Measurements from ENCODE around the gene SPRY2. TPM values are rescaled to one million over a fixed set of nuclear protein-coding genes. Genes with fewer than 3 reads are reported as not detected.

SPRY2 gene
- polyA plus RNA-seq, 2 of the 4 experiments (the other 2 are of a cell fraction), result 5.9 to 23.1 TPM

DNA sequence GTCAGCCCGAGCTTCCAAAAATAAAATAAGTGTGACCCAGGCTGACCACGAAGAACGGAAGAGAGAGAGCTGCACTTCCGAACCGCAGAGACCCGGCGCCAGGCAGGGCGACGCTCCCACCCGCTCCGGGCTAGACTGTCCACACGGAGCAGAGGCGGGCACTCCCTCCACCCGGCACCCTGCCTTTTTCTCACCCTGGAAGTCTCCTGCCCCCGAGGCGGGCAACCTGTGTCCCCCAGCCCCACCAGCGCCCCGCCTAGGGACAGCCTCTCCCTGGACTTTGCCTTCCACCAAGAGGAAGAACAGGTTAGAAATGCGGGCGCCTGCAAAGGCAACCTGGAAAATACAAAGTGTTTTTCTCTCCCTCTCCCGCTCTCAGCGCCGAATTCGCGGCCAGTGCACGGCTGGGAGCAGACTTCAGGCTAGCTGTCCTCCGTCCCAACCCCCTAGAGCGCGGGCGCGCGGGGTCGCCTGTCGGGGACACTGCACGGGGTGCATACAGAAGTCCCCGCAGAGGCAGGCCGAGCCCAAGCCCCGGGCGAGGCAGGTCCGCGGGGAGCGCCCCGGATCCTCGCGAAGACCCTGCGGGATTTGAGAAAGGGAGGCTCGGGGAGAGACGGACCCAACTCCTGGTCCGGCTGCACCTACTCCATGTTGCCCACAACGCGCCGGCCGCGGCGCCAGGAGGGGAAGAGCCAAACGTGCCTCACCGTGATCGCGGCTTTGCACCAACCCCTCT is 845 bp downstream of the SPRY2 start:
- ChIA-PET POLR2A (interaction anchor here (1.2 to 2.2 kb wide), 5 partner anchors 291 to 558 kb away, joined by 3 to 15 read pairs (median 6); no protein-coding TSS in a partner anchor), CTCF (interaction anchor here (1.5 kb wide), 1 partner anchor 12 kb away, joined by 4 read pairs; no protein-coding TSS in a partner anchor)
- Histone ChIP-seq H3K9me3 (no peaks in the 10 kb centered on the region), H3K4me3 (peak overlapping the region; percentile 84), H3K4me2 (peak overlapping the region; percentile 84), H3K4me1 (peaks cover 29% of the 10 kb centered on the region), H3K27ac (peak overlapping the region; percentile 94 to 97)
- ATAC-seq, result peak; percentile 12 to 17; a peak in 4 of 6 replicates
- no peak for FAIRE-seq
- WGBS (ENCODE audit: missing lambda C conversion rate), result 0% methylated on average over 30 of the region's 59 CpGs
- peak in 1 of 2 experiments; percentile 29 for DNase-seq (ENCODE audit: low read depth in 1 of 2, low spot score in 1 of 2)
- TF ChIP-seq MAZ (IDR thresholded peaks at IDR 0.05; ENCODE audit: borderline replicate concordance, low read depth, low read length), result no peak
- TF ChIP-seq, protein P1, sequence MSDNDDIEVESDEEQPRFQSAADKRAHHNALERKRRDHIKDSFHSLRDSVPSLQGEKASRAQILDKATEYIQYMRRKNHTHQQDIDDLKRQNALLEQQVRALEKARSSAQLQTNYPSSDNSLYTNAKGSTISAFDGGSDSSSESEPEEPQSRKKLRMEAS (IDR thresholded peaks at IDR 0.05), result peak; percentile 20; the same call in 1 of the 2 replicates

DNA sequence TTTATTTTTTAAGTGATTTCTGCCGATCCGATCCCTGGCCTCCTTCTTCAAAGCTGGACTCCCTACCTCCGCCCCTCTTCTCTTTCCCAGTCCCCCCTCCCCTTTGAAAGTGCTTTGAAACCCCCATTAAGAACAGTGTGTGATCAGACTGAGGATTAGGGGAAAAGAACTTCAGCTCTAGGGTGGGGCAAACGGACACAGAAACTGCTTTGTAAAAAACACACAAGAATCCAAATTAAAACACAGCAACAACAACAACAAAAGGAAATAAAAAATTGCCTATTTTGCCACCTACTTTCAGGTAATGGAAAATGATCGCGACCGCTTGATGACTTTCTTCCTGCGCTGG is 1.4 kb downstream of the SPRY2 start:
- H3K27ac ChIP-seq, result peak overlapping the region; percentile 94 to 97
- TF ChIP-seq JUNB (IDR thresholded peaks at IDR 0.05), result no peak
- FAIRE-seq (no peak), ATAC-seq (no peak), DNase-seq (ENCODE audit: low read depth in 1 of 2, low spot score in 1 of 2) (no peak)
- peak overlapping the region; percentile 84 for H3K4me3 ChIP-seq
- peaks cover 34% of the 10 kb centered on the region for H3K4me1 ChIP-seq
- ChIA-PET CTCF (interaction anchor here (1.5 kb wide), 1 partner anchor 12 kb away, joined by 4 read pairs; no protein-coding TSS in a partner anchor), POLR2A (no interaction called here)
- H3K4me2 ChIP-seq, result peak overlapping the region; percentile 84
- 2% methylated on average over 8 of the region's 8 CpGs for WGBS (ENCODE audit: missing lambda C conversion rate)
- H3K9me3 ChIP-seq, result no peaks in the 10 kb centered on the region

DNA sequence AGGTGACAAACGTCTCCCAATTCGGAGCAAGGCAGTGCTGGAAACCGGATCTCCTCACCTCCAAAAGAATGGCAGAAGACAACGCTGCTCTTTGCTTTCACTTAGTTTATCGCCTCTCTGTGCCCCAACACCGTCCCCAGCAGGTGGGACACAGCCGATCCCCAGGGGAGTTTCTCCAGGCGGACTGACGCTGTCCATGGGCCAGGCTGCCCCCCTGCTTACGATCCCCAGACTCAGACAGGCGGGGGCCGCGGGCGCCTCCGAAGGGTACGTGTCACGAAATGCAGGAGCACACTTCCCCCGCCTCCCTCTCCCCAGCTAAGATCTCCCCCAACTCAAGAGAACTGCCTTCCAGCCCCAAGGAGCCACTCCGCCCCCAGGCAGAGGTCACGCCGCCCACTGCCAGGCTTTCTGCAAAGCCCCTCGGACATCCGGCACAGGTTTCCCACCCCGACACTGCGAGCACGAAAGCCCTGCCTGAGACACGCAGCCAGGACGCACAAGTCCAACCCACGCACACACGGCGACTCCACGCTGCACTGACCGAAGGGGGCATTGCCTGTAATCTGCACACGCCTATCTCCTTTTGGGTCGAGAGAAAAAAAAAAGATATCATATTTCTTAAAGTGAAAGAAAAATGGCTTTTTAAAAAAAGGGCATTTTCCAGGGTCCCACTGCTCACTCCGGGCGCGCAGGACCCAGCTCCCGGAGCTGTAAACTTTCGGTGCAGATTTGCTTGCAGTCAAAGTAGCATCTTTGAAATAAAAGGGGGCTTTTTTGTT is 2.0 kb downstream of the SPRY2 start:
- ChIA-PET CTCF (interaction anchor here (1.5 kb wide), 1 partner anchor 11 kb away, joined by 4 read pairs; no protein-coding TSS in a partner anchor), POLR2A (no interaction called here)
- no peak for FAIRE-seq
- ATAC-seq, result peak in 1 of 2 experiments; percentile 18; a peak in 3 of 6 replicates
- TF ChIP-seq HOXB5 (CRISPR knock-in tag; IDR thresholded peaks at IDR 0.05) (no peak), BHLHE40 (IDR thresholded peaks at IDR 0.05; ENCODE audit: low read depth, low read length) (no peak), NPAS2 (CRISPR knock-in tag; IDR thresholded peaks at IDR 0.05; ENCODE audit: borderline replicate concordance) (no peak), RARB (CRISPR knock-in tag; IDR thresholded peaks at IDR 0.05) (no peak), SREBF2 (IDR thresholded peaks at IDR 0.05) (no peak), MAFK (IDR thresholded peaks at IDR 0.05; ENCODE audit: partially characterized antibody) (no peak), TP53 (CRISPR knock-in tag; IDR thresholded peaks at IDR 0.05) (no peak), RFX5 (IDR thresholded peaks at IDR 0.05) (no peak), EHMT2 (IDR thresholded peaks at IDR 0.05; ENCODE audit: low read depth) (no peak), KDM5A (IDR thresholded peaks at IDR 0.05) (no peak), FOXS1 (CRISPR knock-in tag; IDR thresholded peaks at IDR 0.05) (no peak), PHF8 (IDR thresholded peaks at IDR 0.05; ENCODE audit: borderline replicate concordance, low read depth) (no peak), RAD21 (conservative IDR thresholded peaks at IDR 0.05 in 1 of 2, IDR thresholded peaks at IDR 0.05 in 1 of 2) (peak in 1 of 2 experiments; percentile 21; a peak in 2 of 5 replicates), EHF (CRISPR knock-in tag; IDR thresholded peaks at IDR 0.05) (no peak), NFE2L2 (conservative IDR thresholded peaks at IDR 0.05; ENCODE audit: low read length) (no peak), HDAC2 (IDR thresholded peaks at IDR 0.05) (no peak), RCOR1 (IDR thresholded peaks at IDR 0.05; ENCODE audit: low read depth, low read length) (no peak), POLR2AphosphoS2 (conservative IDR thresholded peaks at IDR 0.05; ENCODE audit: low read length) (no peak), ZC3H11A (IDR thresholded peaks at IDR 0.05) (no peak), KDM1A (IDR thresholded peaks at IDR 0.05; ENCODE audit: low read depth) (no peak), TFCP2L1 (CRISPR knock-in tag; IDR thresholded peaks at IDR 0.05) (no peak)
- TF ChIP-seq, protein P2, sequence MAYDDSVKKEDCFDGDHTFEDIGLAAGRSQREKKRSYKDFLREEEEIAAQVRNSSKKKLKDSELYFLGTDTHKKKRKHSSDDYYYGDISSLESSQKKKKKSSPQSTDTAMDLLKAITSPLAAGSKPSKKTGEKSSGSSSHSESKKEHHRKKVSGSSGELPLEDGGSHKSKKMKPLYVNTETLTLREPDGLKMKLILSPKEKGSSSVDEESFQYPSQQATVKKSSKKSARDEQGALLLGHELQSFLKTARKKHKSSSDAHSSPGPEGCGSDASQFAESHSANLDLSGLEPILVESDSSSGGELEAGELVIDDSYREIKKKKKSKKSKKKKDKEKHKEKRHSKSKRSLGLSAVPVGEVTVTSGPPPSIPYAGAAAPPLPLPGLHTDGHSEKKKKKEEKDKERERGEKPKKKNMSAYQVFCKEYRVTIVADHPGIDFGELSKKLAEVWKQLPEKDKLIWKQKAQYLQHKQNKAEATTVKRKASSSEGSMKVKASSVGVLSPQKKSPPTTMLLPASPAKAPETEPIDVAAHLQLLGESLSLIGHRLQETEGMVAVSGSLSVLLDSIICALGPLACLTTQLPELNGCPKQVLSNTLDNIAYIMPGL (CRISPR knock-in tag; IDR thresholded peaks at IDR 0.05; ENCODE audit: borderline replicate concordance), result no peak
- TF ChIP-seq, protein P1 (IDR thresholded peaks at IDR 0.05), result peak; percentile 44; the same call in 1 of the 2 replicates
- TF ChIP-seq, protein P3, sequence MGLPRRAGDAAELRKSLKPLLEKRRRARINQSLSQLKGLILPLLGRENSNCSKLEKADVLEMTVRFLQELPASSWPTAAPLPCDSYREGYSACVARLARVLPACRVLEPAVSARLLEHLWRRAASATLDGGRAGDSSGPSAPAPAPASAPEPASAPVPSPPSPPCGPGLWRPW (IDR thresholded peaks at IDR 0.05), result no peak
- TF ChIP-seq, protein P4, sequence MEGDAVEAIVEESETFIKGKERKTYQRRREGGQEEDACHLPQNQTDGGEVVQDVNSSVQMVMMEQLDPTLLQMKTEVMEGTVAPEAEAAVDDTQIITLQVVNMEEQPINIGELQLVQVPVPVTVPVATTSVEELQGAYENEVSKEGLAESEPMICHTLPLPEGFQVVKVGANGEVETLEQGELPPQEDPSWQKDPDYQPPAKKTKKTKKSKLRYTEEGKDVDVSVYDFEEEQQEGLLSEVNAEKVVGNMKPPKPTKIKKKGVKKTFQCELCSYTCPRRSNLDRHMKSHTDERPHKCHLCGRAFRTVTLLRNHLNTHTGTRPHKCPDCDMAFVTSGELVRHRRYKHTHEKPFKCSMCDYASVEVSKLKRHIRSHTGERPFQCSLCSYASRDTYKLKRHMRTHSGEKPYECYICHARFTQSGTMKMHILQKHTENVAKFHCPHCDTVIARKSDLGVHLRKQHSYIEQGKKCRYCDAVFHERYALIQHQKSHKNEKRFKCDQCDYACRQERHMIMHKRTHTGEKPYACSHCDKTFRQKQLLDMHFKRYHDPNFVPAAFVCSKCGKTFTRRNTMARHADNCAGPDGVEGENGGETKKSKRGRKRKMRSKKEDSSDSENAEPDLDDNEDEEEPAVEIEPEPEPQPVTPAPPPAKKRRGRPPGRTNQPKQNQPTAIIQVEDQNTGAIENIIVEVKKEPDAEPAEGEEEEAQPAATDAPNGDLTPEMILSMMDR (IDR thresholded peaks at IDR 0.05), result 0 out of 3 replicates have a peak, but pooled peaks have one; percentile 10
- Histone ChIP-seq H3K9me3 (no peaks in the 10 kb centered on the region), H3K4me3 (peak overlapping the region; percentile 84), H3K4me1 (peaks cover 37% of the 10 kb centered on the region), H3K4me2 (peak overlapping the region; percentile 84), H3K27ac (peak overlapping the region; percentile 94 to 97)
- under 1% methylated on average over 17 of the region's 40 CpGs for WGBS (ENCODE audit: missing lambda C conversion rate)
- DNase-seq (ENCODE audit: low read depth in 1 of 2, low spot score in 1 of 2), result peak in 1 of 2 experiments; percentile 61

All from A549 (cell line).